ENCODE measurements around the gene SLC7A1.

Gene SLC7A1

GRCh38 chr13:29526741-29527140 lies 68.7 kb downstream of the SLC7A1 start:
- DNase-seq: no peak

- no peak for DNase-seq
Measured at GRCh38 chr13:29525757-29526156, 69.7 kb downstream of the SLC7A1 start.

DNA sequence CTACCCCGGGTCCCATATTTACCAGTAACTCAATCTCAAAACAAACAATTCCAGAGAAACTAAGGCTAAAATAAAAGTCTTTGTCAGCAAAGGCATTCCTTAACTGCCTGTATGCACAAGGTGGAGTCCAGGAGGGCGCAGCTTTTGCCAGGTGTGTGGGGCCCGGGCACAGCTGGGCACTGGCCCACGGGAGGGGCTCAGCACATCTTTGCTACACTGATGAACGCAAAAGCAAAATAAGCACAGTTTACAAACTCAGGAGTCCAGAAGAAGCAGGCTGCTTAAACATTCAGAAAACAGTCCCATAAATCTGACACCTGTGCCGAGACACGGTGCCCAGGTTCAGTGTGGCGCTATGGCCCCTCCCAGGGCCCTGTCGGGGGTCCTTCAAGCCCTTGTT lies 70.8 kb downstream of the SLC7A1 start:
- DNase-seq: no peak

- no peak for DNase-seq
Measured at GRCh38 chr13:29524176-29524575, 71.3 kb downstream of the SLC7A1 start.

- no peak for DNase-seq
Measured at GRCh38 chr13:29523199-29523961, 72.1 kb downstream of the SLC7A1 start.

DNA sequence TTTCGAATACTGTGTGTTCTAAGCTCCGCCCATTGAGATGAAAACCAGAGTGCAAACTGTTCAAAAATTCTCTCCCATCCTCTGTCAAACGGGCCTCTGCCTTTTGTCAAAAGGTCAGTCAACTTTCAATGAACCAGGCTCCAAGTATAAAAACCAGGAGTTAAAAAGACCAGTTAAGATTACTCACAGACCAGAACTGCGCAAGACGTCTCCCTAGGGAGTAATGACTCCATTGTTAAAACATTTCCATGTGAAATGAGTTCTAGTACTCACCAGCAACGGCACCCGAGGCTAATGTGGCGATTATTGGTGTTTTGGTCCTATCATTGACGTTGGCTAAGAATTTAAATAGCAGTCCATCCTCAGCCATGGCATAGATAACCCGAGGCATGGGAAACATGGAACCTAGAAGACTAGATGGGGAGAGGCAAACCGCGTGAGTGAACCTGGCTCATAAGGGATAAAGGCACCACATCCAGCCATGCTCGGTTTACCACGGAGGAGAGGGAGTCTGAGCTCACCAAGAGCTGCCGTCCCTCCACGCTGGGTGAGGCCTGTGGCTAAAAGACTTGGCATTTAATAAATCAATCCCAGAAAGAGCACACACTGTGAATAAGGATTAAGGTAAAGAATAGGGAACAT lies 73.3 kb downstream of the SLC7A1 start:
- no peak for DNase-seq

DNA sequence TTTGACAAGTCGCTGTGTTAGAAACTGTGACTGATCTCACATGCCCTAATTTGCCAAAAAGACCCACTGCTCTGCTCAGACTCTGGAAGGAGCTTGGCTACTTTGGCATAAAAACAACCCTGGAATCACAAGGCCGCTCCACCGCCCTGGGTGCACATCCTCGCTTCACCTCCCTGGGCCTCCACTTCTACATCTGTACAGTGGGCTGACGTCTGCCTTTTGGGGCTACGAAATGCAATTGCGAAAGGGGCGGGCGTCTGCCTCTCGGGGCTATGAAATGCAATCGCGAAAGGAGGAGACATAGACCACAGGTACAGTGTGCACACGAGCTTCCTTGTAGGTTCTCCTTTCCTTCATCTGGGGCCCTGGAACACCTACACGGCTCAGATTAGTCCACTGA lies 74.2 kb downstream of the SLC7A1 start:
- DNase-seq: no peak

GRCh38 chr13:29520671-29521070 lies 74.8 kb downstream of the SLC7A1 start:
- no peak for DNase-seq

DNA sequence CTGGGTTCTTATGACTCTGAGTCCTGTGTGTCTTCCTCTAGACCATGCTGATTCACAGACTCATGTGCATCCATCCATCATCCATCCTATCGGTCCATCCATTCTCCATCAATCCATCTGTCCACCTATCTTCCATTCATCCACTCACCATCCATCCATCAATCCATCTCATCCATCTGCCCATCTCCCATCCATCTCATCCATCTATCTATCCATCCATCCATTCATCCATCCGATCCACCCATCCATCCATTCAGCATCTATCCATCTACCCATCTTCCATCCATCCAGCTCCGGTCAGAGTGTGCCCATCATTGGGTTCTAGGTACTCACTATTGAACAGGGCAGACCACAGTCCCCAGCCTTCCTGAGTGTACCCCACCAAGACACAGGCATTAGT lies 75.6 kb downstream of the SLC7A1 start:
- no peak for DNase-seq

- DNase-seq: no peak
Measured at GRCh38 chr13:29516880-29517279, 78.6 kb downstream of the SLC7A1 start.

DNA sequence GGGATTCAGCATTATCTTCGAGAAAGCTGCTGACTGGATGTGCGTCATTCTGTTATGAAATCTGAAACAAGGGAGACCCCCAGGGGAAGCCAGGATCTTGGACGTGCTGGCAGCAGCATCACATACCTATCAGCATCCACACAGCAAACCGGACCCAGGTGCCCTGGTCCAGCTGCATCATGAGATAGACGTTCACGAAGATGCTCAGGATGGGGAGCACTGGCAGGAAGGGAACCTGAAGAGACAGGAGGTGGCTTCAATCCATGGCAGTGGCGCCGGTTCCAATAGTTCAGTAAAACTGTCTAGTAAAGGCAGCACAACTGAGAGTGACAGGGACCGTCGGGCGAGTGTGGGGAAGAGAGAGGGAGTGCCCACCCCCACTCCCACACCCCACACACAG lies 79.5 kb downstream of the SLC7A1 start:
- no peak for DNase-seq

DNA sequence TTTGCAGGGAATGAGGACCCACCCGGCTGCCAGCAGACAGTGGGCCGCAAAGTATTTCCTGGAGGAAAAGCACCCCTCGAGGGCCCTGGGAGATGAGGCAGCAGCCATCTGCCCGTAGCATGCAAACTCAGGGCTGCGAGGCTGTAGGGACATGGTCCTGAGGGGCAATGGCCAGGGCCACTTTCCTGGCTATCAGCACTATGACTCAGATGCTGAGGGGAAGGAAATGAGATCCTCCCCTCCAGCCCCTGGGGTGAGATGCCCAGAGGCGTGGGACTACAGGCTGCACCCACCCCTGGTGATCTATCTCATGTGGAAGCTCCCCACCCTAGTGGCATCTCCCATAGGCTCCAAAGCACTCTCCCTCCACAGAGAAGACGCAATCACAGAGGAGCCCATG lies 80.1 kb downstream of the SLC7A1 start:
- no peak for DNase-seq

- DNase-seq: no peak
Measured at GRCh38 chr13:29514720-29515310, 80.7 kb downstream of the SLC7A1 start.

- no peak for DNase-seq
Measured at GRCh38 chr13:29513981-29514719, 81.3 kb downstream of the SLC7A1 start.

DNA sequence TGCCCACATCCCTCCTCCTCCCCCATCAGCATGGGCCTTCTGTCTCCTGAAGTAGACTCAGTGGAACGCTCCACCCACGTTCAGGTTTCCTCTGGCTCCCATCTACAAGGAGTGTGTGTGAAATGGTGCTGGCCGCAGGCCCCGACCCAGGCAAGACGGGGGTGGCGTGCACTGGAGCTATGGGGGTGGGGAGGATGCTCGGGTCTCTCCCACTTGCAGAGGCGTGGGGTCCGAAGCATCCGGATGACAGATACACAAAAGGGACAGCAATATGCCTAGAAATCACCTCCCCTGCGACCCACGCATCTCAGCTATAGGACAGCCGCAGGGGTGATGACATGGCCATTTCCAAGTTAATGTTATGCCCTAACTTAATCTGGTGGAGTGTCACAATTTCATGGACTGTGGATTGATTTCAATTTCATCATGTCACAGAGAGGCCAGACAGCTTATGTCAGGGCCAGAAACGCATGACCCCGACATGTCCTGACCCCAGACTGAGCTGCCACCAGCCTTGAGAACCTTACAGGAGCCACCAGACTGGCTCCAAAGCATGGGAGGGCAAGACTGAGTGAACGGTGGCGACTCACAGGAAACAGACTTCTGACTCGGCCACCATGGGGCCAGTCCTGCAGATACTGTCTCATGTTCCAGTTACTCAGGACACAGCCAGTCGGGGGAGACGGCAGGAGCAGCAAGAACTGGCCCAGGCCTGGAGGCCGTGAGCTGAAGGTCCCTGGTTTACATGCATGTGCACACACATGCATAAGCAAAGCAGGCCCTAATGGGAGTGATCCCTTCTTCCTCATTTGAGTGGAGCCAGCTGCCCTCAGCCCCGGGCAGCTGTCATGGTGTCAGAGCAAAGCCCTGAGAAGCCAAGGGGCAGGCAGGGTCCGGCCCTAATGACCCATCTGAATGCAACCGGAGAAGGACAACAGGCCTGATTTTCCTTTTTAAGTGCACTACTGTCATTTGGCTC lies 82.2 kb downstream of the SLC7A1 start:
- no peak for DNase-seq

GRCh38 chr13:29511980-29512379 lies 83.5 kb downstream of the SLC7A1 start:
- no peak for DNase-seq

DNA sequence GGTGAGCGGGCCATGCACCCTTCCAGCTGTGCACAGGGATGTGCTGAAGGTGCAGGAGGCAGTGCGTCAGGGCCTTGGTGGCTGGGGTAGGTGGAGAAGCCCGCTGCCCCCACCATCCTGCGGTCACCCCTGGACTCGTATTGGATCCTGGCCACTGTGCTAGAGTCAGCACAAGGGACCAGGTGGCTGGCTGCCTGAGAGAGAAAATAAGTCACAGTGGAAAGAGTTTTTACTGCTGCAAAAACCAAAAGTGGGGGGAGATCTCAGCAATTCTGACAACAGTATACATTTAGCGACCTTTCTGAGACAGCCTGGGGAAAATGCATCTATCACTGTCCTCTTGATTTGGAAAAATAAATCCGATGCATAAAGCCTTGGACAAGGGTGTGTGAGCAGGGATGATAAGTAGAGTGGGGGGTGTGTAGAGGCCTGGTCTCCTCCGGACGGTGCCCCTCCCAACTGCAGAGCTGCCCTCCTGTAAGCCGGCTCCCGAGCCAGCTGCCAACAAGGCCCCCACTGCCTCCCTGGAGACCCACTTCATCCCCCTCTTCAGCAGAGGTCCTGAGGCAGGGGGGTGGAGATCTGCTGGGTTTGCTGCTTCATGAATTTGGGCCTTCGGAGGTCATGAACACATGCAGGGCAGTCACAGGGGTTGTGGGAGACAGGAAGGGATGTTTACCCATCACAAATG lies 84.2 kb downstream of the SLC7A1 start:
- no peak for DNase-seq

- no peak for DNase-seq
Measured at GRCh38 chr13:29510651-29511084, 84.8 kb downstream of the SLC7A1 start.

DNA sequence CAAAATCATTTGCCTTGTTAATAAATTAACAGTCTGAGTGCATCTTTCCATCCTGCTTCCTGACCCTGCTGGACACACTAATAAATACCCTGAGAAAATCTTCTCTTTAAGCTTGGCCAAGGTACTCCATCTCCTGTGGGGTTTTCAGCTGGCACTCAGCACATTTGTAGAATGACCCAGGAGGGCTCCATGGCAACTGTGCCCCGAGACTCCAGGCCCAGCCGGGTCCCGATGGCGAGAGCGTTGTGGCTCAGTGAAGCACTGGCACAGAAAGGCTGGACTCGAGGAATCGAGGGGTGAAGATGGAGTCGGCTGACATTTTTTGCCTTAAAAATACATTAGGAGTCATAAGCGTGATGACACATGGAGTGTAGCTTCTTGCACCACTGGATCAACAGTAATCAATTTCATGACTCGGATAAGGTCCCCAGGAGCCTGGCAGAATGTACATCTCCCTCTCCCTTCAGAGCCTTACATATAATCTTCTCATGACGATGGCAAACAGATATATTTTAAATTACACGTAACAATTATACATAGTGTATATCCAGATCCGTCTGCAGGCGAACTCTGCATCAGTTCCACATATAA lies 85.4 kb downstream of the SLC7A1 start:
- no peak for DNase-seq

- DNase-seq: no peak
Measured at GRCh38 chr13:29508876-29509252, 86.6 kb downstream of the SLC7A1 start.
